Measurements from ENCODE around the gene BMPR2.
"Not testable (repeated sequence)": the region's sequence is repeated elsewhere in the genome, so short reads cannot be mapped to it uniquely, and the experiment has no call there.

Gene BMPR2

DNA sequence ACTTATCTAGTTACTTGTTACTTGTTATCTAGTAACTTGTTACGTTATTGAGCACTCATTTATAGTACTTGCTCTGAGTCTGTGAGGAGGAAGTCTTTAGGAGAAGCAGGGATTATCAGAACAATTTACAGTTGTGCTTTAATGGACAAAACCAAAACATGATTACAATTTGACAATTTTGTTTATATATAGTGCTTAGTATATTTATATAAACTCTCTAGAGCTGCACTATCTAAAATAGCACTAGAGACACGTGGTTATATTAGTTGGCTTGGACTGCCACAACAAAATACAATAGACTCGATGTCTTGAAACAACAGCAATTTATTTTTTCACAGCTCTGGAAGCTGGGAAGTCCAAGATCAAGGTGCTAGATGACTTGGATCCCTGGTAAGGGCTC, 78.4 kb downstream of the BMPR2 start:
- DNase-seq = no peak

DNA sequence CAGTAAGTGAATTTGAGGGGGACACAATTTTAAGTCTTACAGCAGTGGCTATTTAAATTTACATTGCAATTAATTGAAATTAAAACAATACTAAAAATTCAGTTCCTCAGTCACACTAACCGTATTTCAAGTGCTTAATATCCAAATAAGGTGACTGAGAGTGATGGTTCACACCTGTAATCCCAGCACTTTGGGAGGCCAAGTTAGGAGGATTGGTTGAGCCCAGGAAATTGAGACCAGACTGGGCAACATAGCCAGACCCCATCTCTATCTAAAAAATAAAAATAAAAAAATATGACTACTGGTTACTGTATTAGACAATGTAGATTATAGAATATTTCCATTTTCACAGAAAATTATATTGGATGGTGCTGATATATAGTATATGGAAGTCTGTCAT, 79.0 kb downstream of the BMPR2 start:
- no peak for DNase-seq

DNA sequence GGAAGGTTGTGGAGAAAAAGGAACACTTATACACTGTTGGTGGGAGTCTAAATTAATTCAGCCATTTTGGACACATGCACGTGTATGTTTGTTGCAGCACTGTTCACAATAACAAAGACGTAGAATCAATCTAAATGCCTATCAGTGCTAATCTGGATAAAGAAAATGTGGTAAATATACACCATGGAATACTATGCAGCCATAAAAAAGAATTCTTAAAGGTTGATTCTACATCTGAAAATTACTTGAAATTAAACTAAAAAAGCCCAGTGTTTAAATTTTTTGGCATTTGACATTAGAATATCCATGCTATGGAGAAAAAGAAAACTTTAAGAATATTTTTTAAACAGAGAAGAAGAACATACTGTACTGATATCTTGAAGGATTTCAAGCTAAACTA, 84.0 kb downstream of the BMPR2 start:
- no peak for DNase-seq

GRCh38 chr2:202479090-202479489, 103.0 kb downstream of the BMPR2 start:
- no peak for DNase-seq

- DNase-seq = no peak
Measured at GRCh38 chr2:202479610-202480009, 103.5 kb downstream of the BMPR2 start.

GRCh38 chr2:202486351-202486750, 110.2 kb downstream of the BMPR2 start:
- DNase-seq = no peak

DNA sequence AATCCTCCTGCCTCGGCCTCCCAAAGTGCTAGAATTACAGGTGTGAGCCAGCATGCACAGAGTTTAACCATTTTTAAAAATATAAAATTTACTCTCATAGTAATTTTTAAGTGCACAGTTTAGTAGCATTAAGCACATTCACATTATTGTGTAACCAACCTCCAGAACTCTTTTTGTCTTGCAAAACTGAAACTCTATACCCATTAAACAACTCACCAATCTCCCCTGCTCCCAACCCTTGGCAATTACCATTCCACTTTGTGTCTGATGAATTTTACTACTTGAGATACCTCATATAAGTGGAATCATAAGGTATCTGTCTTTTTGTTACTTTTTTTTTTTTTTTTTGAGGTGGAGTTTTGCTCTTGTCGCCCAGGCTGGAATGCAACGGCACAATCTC, 112.5 kb downstream of the BMPR2 start:
- DNase-seq = no peak

GRCh38 chr2:202490479-202490878, 114.4 kb downstream of the BMPR2 start:
- no peak for DNase-seq

DNA sequence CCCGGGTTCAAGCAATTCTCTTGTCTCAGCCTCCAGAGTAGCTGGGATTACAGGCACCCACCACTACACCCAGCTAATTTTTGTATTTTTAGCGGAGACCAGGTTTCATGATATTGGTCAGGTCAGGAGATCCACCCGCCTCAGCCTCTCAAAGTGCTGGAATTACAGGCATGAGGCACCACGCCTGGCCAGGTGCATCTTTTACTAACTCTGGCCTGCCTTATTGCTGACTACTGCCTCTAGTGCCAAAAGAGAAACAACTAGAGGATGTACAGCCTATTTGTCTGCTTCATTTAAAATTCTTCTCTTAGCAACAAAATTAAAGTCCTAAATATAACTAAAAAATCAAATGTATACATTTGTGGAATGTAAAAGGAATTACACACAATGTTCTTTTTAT, 115.4 kb downstream of the BMPR2 start:
- DNase-seq = no peak

- no peak for DNase-seq
Measured at GRCh38 chr2:202494300-202495229, 118.4 kb downstream of the BMPR2 start.

DNA sequence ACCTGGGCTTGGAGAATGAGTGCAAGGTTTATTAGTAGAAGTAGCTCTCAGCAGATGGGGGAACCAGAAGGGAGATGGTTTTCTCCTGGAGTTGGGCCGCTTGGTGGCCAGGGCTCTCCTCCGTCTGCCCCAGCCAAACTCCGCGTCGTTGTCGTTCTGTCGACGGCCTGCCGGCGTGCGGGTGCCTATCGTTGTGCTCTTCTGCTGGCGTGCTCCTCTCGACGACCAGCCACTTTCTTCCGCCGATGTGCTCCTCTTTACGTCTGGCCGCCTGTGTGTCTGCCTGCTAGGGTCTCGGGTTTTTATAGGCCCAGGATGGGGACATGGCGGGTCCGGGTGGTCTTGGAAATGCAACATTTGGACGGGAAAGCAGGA, 119.1 kb downstream of the BMPR2 start:
- no peak for DNase-seq

GRCh38 chr2:202496835-202497472, 120.8 kb downstream of the BMPR2 start:
- not testable (repeated sequence) for DNase-seq

GRCh38 chr2:202497473-202497866, 121.3 kb downstream of the BMPR2 start:
- DNase-seq = not testable (repeated sequence)

DNA sequence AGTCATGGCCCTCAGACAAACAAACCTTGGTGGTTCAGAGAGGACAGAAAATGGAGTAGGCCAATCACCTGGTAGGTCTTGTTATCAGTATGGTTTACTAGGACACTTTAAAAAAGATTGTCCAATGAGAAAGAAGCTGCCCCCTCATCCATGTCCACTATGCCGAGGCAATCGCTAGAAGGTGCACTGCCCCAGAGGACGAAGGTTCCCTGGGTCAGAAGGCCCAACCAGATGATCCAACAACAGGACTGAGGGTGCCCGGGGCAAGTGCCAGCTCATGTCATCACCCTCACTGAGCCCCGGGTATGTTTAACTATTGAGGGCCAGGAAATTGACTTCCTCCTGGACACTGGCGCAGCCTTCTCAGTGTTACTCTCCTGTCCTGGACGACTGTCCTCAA, 123.7 kb downstream of the BMPR2 start:
- not testable (repeated sequence) for DNase-seq

DNA sequence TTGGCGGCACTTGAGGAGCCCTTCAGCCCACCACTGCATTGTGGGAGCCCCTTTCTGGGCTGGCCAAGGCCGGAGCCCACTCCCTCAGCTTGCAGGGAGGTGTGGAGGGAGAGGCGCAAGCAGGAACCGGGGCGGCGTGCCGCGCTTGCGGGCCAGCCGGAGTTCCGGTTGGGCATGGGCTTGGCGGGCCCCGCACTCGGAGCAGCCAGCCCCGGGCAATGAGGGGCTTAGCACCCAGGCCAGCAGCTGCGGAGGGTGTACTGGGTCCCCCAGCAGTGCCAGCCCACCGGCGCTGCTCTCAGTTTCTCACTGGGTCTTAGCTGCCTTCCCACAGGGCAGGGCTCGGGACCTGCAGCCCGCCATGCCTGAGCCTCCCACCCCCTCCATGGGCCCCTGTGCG, 127.1 kb downstream of the BMPR2 start:
- DNase-seq = not testable (repeated sequence)

- DNase-seq = no peak
Measured at GRCh38 chr2:202508686-202509085, 132.6 kb downstream of the BMPR2 start.

DNA sequence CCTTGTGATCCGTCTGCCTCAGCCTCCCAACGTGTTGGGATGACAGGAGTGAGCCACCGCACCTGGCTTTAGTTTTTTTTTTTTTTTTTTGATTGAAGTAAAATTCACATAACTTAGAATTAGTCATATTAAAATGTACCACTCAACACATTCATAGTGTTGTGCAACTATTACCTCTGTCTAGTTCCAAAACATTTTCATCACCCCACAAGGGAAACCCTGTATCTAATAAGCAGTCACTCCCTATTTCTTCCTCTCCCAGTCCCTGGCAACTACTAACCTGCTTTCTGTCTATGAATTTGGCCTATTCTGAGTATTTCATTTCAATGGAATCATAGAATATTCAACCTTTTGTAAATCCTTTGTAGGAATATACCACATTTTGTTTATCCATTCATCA, 134.8 kb downstream of the BMPR2 start:
- no peak for DNase-seq

DNA sequence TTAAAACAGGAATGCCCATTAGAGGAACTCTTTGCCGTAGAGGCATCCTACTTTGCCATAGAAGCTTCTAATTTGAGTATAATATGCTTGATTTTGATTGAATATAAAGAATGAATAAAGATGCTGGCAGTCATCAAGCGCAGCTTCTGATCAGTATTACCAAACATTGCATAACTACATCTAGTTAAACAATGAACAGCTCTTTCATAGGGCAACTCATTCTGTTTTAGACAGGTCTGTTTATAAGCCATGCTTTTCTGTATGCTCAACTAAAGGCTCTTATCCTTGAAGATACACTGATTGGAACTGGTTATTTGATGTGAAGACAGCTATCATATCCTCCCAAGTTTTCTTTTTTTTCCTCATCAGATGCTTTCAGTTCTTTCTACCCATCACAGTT, 136.0 kb downstream of the BMPR2 start:
- no peak for DNase-seq

GRCh38 chr2:202514732-202515131, 138.6 kb downstream of the BMPR2 start:
- no peak for DNase-seq

DNA sequence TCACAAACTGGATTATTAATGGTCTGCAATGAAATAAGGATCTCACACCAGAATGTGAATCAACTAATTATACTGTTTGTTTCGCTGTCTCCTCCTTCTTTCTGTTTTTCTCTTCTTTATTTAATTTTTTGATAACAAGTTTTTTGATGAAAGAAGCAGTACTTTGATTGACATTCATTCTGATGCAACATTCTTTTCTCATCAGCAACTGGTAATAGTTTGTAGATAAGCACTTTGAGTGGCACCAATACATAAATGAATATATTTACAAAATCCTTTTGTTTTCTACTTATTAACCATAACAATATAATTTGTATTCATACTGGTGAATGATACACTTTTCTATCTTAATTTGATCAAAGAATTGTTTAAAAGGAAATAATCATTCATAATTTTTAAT, 143.3 kb downstream of the BMPR2 start:
- no peak for DNase-seq

DNA sequence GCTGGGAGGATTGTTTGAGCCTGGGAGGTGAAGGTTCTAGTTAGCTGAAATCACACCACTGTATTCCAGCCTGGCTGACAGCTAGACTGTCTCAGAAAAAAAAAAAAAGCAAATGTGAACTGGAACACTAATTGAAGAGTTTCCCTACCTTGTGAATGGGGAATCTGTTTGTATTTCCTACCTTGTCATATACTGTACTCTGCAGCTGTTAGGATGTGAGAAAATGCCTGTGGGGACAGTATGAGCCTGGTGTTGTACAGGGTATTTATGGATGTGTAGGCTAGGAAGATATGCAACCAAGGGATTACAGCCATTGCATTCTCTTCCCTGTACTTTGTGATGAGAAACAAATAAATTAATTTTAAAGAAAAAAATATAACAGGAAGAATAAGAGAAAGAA, 145.3 kb downstream of the BMPR2 start:
- no peak for DNase-seq

DNA sequence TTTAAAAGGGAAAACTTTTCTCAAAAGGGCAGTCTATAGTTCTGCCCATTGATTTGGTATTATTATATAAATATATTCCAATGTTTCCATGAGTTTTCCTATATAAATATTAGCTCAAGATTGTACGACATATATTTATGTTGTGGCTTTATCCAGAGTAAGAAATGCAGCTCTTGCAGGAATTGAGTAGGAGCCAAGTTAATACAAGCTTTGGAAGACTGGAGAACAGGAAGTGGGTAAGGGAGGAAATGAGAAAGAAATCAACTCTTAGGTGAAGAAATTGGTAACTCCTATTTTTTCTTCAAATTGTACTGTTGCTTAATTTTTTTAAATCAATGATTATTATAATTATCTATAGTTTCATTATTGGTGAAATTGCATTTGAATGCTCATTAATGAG, 153.3 kb downstream of the BMPR2 start:
- peak in 2 of 4 experiments; percentile 2 to 12 for DNase-seq

DNA sequence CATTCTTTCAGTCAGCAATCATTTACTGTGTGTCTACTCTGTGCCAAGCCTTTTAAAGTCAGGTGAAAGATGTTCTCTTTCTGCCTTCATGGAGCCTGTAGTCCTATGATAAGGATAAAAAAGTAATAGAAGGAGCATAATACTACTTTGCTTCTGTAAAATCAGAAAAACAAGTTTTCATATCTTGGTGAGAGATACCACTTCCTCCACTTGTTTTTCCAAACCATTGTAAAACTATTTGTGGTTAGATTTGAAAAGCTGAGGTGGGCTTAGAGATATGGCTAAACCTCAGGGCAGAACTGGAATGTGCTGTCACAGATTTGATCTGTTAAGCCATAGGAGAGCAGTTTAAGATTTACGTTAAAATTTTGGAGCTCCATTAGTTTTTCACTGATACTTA, 153.9 kb downstream of the BMPR2 start:
- DNase-seq = no peak

- not testable (repeated sequence) for DNase-seq
Measured at GRCh38 chr2:202535290-202535689, 159.2 kb downstream of the BMPR2 start.

Data from suppressor macrophage (primary cell).